NCI-H1694 (cell line): ENCODE results near the gene LYPD5.
"Not testable (repeated sequence)": the region's sequence is repeated elsewhere in the genome, so short reads cannot be mapped to it uniquely, and the experiment has no call there.

ENCODE experiments used
- DNase-seq: peaks from one replicate; lab custom pipeline; 2025; lab: John Stamatoyannopoulos, UW

The LYPD5 gene, protein sequence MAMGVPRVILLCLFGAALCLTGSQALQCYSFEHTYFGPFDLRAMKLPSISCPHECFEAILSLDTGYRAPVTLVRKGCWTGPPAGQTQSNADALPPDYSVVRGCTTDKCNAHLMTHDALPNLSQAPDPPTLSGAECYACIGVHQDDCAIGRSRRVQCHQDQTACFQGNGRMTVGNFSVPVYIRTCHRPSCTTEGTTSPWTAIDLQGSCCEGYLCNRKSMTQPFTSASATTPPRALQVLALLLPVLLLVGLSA

GRCh38 chr19:43802216-43802951, at the start of gene LYPD5:
TSS of gene LYPD5 (minus strand) at chr19:43802447. CDS start at chr19:43802380, 67 bp downstream.
- DNase-seq = no peak

DNA sequence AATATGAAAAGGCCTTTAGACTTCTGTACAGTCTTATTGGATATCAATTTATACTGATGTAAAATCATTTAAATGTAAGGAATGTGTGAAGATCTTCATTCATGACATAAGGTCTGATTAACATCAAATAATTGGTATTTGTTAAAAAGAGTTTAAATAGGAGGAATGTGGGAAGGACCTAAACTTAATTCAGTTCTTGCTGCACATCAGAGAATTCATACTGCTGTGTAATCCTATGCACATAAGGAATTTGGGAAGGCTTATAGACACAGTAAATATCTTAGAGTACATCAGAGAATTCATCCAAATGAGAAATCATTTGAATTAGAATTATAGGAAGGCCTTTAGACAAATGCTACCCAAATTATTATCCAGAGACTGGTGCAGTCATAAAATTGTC, 46.6 kb upstream of the LYPD5 start:
- DNase-seq = no peak

DNA sequence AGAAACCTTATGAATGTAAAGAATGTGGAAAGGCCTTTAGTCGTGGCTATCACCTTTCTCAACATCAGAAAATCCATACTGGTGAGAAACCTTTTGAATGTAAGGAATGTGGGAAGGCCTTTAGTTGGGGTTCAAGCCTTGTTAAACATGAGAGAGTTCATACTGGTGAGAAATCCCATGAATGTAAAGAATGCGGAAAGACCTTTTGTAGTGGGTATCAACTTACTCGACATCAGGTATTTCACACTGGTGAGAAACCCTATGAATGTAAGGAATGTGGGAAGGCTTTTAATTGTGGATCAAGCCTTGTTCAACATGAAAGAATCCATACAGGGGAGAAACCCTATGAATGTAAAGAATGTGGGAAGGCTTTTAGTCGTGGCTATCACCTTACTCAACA, 45.6 kb upstream of the LYPD5 start:
- no peak for DNase-seq

GRCh38 chr19:43847246-43847645, 45.0 kb upstream of the LYPD5 start:
- DNase-seq = no peak

DNA sequence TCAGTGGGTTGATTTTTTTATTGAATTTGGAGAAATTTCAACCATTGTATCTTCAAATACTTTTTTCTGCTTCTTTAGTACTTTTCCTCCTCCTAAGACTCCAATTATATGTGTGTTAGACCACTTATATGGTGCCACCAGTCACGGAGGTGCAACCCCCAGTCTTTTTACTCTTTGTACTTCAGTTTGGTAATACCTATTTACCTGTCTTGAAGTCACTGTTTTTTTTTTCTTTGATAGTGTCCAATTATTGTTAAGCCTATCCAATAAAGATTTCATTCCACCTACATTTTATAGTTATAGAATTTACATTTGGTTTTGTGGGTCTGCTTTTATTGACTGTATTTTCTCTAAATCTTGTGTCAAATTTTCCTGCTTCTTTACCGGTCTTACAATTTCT, 39.8 kb upstream of the LYPD5 start:
- no peak for DNase-seq

DNA sequence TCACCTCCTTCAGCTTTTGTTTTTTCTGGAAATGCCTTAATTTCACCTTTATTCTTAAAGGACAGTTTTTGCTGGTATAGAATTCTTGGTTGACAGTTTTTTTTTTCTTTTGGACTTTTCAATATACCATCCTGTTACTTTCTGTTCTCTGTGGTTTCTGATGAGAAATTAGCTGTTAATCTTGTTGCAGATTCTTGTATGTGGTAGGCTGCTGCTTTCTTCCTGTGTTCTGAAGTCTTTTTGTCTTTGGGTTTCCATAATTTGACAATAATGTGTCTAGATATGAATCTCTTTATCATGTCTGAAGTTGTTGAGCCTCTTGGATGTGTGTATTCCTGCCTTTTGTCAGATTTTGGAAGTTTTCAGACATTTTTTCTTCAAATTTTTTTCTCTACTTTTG, 36.9 kb upstream of the LYPD5 start:
- no peak for DNase-seq

- peak; percentile 65 for DNase-seq
Observed at GRCh38 chr19:43826787-43827754, 24.8 kb upstream of the LYPD5 start, which contains the start of gene ZNF283. TSS of gene ZNF283 (plus strand) at chr19:43827321. CDS start at chr19:43833505, 6,184 bp downstream.

- DNase-seq = not testable (repeated sequence)
Observed at GRCh38 chr19:43824572-43824971, 22.3 kb upstream of the LYPD5 start.

- not testable (repeated sequence) for DNase-seq
Observed at GRCh38 chr19:43823856-43824255, 21.6 kb upstream of the LYPD5 start.

GRCh38 chr19:43820884-43821215, 18.6 kb upstream of the LYPD5 start:
- DNase-seq = no peak

GRCh38 chr19:43820098-43820883, 18.0 kb upstream of the LYPD5 start:
- no peak for DNase-seq

- no peak for DNase-seq
Observed at GRCh38 chr19:43818500-43818899, 16.3 kb upstream of the LYPD5 start.

DNA sequence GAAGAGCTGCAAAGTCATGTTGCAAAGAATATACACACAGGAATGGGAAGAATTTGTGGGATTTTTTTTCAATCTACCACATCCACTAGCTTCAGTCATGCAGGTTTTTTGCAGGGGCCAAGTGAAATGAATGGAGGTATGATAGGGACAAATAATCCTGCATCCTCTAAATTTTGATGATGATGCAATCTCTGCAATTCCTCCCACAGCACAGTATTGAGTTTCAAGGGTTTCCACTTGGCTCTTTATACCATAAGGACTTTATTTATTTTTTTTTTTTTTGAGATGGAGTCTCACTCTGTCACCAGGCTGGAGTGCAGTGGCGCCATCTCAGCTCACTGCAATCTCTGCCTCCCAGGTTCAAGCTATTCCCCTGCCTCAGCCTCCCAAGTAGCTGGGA, 15.2 kb upstream of the LYPD5 start:
- not testable (repeated sequence) for DNase-seq

GRCh38 chr19:43814663-43815352, 12.6 kb upstream of the LYPD5 start:
- no peak for DNase-seq

DNA sequence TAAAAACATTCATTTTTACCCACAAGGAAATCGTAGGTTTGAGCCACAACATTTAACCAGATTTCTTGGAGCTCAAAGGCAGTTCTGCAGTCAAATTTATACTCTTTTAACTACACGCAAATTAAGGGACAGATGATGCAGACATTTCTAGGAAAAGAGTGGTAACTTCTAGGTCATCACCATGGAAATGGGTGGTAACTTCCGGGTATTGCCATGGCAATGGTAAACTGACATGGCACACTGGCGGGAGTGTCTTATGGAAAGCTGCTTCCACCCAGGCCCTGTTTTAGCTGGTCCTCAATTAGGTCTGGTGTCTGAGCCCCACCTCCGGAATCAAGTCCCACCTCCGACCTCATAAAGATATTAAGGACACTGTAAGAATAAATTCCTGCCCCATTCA, 10.4 kb upstream of the LYPD5 start:
- DNase-seq = no peak

GRCh38 chr19:43812259-43812658, 10.0 kb upstream of the LYPD5 start:
- no peak for DNase-seq

- DNase-seq = no peak
Observed at GRCh38 chr19:43811837-43812236, 9.6 kb upstream of the LYPD5 start.

- peak; percentile 31 for DNase-seq
Observed at GRCh38 chr19:43809762-43810696, 7.8 kb upstream of the LYPD5 start.

GRCh38 chr19:43807651-43808050, 5.4 kb upstream of the LYPD5 start:
- DNase-seq = no peak

DNA sequence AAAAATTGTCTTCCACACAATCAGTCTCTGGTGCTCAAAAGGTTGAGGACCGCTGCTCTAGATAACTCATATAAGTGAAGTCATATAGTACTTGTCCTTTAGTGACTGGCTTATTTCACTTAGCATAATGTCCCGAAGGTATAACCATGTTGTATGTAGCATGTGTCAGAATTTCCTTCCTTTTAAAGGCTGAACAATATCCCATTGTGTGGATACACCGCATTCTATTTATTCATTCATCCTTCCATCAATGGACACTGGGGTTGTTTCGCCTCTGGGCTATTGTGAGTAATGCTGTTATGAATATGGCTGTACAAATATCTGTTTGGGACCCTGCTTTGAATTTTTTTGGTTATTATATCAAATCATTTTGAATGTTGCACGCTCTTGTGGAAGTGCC, 4.6 kb upstream of the LYPD5 start:
- no peak for DNase-seq
